Kidney (tissue), 14 donors: Measurements from ENCODE around the gene PRR32. TPM values are rescaled to one million over a fixed set of nuclear protein-coding genes. Genes with fewer than 3 reads are reported as not detected.
A peak's percentile ranks its signal among the peaks of the same experiment; 100 is the strongest.

Experiments
- DNase-seq, 5 donors: peaks; one replicate each; pipeline ENCODE4 v3.0.0-alpha.2; 2013 to 2020
- FAIRE-seq: peaks from 2 replicates; lab custom pipeline; 2012; peaks lifted over from hg19 to GRCh38; lab: Jason Lieb, UNC
- H3K27ac ChIP-seq, 2 donors: one replicate each; pipeline ENCODE4 v1.7.0; 2013; ENCODE audit warnings: low read depth in 2 of 2, low read length in 2 of 2, inconsistent platforms in 1 of 2
- H3K27me3 ChIP-seq: one replicate; pipeline ENCODE4 v1.7.1; 2013; ENCODE audit warnings: low read length, inconsistent platforms; ENCODE audit not compliant: control insufficient read depth, insufficient read depth
- H3K36me3 ChIP-seq, 3 donors: one replicate each; pipeline versions ENCODE4 v1.7.0 to v1.7.1; 2013; ENCODE audit warnings: low read length in 3 of 3, control low read depth in 1 of 3, inconsistent platforms in 1 of 3; ENCODE audit not compliant: insufficient read depth in 3 of 3, control insufficient read depth in 2 of 3
- H3K4me1 ChIP-seq, 3 donors: one replicate each; pipeline versions ENCODE4 v1.7.0 to v1.7.1; 2013; ENCODE audit warnings: low read length in 3 of 3, inconsistent platforms in 1 of 3, low read depth in 1 of 3; ENCODE audit not compliant: control insufficient read depth in 2 of 3, insufficient read depth in 2 of 3
- H3K4me3 ChIP-seq, 3 donors: one replicate each; pipeline versions ENCODE4 v1.7.0 to v1.8.1; 2013; ENCODE audit warnings: low read length in 3 of 3, control low read depth in 1 of 3, inconsistent platforms in 1 of 3
- H3K9ac ChIP-seq, 3 donors: one replicate each; pipeline versions ENCODE4 v1.7.0 to v1.7.1; 2013; ENCODE audit warnings: low read length in 3 of 3, control low read depth in 1 of 3, inconsistent platforms in 1 of 3
- H3K9me3 ChIP-seq, 3 donors: one replicate each; pipeline versions ENCODE4 v1.7.0 to v1.7.1; 2013; ENCODE audit warnings: low read length in 3 of 3, control low read depth in 1 of 3, inconsistent platforms in 1 of 3; ENCODE audit not compliant: control insufficient read depth in 2 of 3, insufficient read depth in 1 of 3
- CTCF ChIP-seq: IDR thresholded peaks from 3 replicates; pipeline ENCODE4 v1.5.1; 2012; ENCODE audit warnings: mild to moderate bottlenecking, moderate library complexity, borderline replicate concordance; ENCODE audit not compliant: insufficient read depth; ENCODE audit errors: extremely low read depth
- intact Hi-C: fragments of 100-400 bp; cut with DNase I; formaldehyde crosslinking; loops from one replicate; pipeline ENCODE4 v1.11.1; 2022
- polyA plus RNA-seq: library from polyadenylated mRNA; stranded (reverse); fragments of 350-450 nt; fragmentation: Illumina TruSeq; extraction: RNeasy Lipid Tissue Mini Kit (QIAGEN cat#74804); gene quantifications from one replicate; pipeline ENCODE4 v1.2.3, GENCODE V29; 2014; ENCODE audit warnings: low read depth, low replicate concordance; ENCODE audit not compliant: insufficient read depth
- total RNA-seq: library from RNA; stranded (reverse); fragmentation: NEBNext Ultra II Directional; extraction: Animal tissue kit (Norgen Biotek cat#: 25700); gene quantifications from one replicate; pipeline ENCODE4 v1.2.1, GENCODE V29; 2021
- donor health status: control.
- donor health status: control.
- donor health status: control.
- donor health status: control.
- donor health status: control.
- donor health status: DM: yes; HTN: yes; CAD: no.
- donor health status: Normal renal cell carcinoma (clear cell type).

PRR32 gene
- total and polyA plus RNA-seq, 2 donors from 2014 or later: not detected

- no peak for TF ChIP-seq CTCF
- Histone ChIP-seq H3K4me3 (no peak overlapping the region), H3K27ac (no peak overlapping the region), H3K27me3 (no peaks in the 10 kb centered on the region), H3K4me1 (no peaks in the 10 kb centered on the region), H3K36me3 (no peaks in the 10 kb centered on the region), H3K9me3 (no peaks in the 10 kb centered on the region), H3K9ac (no peak overlapping the region)
- DNase-seq: no peak
- no peak for FAIRE-seq
- intact Hi-C loops: no loop called here
Observed at GRCh38 chrX:126815806-126816205, 3.7 kb upstream of the PRR32 start.

GRCh38 chrX:126820700-126821420, 1.3 kb downstream of the PRR32 start:
- Histone ChIP-seq H3K4me3 (no peak overlapping the region), H3K9me3 (no peaks in the 10 kb centered on the region), H3K36me3 (no peaks in the 10 kb centered on the region), H3K9ac (no peak overlapping the region), H3K27ac (no peak overlapping the region), H3K27me3 (no peaks in the 10 kb centered on the region), H3K4me1 (no peaks in the 10 kb centered on the region)
- no peak for TF ChIP-seq CTCF
- FAIRE-seq: no peak
- intact Hi-C loops: no loop called here
- peak in 1 of 5 donors; percentile 10 for DNase-seq

- Histone ChIP-seq H3K9ac (no peak overlapping the region), H3K27ac (no peak overlapping the region), H3K36me3 (no peaks in the 10 kb centered on the region), H3K27me3 (no peaks in the 10 kb centered on the region), H3K9me3 (no peaks in the 10 kb centered on the region), H3K4me1 (no peaks in the 10 kb centered on the region), H3K4me3 (no peak overlapping the region)
- DNase-seq (peak in 1 of 5 donors; percentile 7), FAIRE-seq (no peak)
- TF ChIP-seq CTCF: no peak
- intact Hi-C loops: no loop called here
Observed at GRCh38 chrX:126824338-126825007, 4.9 kb downstream of the PRR32 start.
